NCI-H1048 (cell line): Measurements from ENCODE around the gene TSHZ2.

Experiments
- DNase-seq: peaks from one replicate; lab custom pipeline; 2025; lab: John Stamatoyannopoulos, UW

The TSHZ2 gene

DNA sequence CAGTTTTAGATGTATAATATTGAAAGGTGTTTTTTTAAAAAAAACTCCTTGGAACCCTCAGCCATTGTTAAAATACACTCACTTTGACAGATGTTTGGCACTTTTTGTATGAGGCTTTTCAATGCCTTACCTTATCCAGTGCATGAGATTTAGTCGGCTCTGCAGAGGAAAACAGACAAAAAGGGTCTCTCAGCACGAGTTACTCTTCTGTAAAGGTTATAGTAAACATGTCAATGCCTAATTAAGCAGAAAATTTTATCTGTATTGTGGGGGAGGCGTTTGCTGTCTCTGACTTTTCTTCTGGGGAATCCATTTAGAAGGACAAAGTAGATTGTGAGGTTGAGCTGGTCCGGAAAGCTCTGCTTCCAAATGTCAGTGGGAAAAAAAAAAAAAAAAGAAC, 278.3 kb downstream of the TSHZ2 start:
- DNase-seq = no peak

GRCh38 chr20:53252002-53252401, 279.8 kb downstream of the TSHZ2 start:
- no peak for DNase-seq

DNA sequence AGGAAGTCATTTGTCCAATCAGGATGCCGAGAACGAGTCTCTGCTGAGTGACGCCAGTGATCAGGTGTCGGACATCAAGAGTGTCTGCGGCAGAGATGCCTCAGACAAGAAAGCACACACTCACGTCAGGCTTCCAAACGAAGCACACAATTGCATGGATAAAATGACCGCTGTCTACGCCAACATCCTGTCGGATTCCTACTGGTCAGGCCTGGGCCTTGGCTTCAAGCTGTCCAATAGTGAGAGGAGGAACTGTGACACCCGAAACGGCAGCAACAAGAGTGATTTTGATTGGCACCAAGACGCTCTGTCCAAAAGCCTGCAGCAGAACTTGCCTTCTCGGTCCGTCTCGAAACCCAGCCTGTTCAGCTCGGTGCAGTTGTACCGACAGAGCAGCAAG, 281.5 kb downstream of the TSHZ2 start:
- no peak for DNase-seq

GRCh38 chr20:53255102-53255710, 283.0 kb downstream of the TSHZ2 start:
- DNase-seq = no peak

GRCh38 chr20:53258741-53259140, 286.6 kb downstream of the TSHZ2 start:
- no peak for DNase-seq

GRCh38 chr20:53260168-53260567, 288.0 kb downstream of the TSHZ2 start:
- no peak for DNase-seq

- DNase-seq = no peak
Observed at GRCh38 chr20:53260591-53260990, 288.4 kb downstream of the TSHZ2 start.

- no peak for DNase-seq
Observed at GRCh38 chr20:53262365-53262764, 290.2 kb downstream of the TSHZ2 start.

DNA sequence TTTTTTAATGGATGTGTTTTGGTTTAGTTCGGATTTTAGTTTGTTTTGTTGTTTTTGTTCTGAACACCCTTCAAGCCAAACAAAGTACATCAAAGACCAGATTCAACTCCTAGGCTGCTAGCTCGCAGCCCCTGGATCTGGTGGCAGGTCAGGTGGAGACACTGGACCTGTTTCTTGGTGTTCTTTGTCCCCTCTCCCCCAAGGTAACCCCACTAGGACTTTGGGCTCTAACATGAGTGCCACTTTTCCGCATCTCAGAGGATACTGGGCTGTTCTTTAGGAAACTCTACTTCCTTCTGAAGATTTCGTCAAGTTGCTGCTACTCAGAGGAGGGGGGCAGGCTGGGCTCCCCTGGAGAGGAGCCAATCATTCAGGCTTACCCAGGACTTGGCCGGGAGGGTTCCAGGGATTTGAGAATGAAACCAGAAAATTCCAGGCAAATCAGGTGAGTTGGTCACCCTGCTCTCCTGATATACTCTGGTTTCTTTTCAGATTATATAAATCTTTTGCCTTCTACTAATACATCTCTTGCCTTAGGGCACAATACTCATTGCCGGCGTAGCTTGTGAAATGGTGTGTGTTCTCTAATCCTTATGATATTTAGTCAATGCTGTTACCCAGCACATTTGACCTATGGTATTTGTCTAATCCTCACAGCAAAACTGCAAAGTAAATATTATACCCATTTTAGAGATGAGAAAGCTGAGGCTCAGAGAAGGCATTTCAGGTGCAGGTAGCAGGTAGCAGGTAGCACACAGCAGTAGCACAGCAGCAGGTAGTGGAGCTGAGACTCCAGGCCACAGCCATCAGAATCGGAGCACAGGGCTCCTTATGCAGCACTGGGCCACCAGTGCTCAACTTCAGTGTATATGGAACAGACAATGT, 291.6 kb downstream of the TSHZ2 start:
- DNase-seq = no peak

- no peak for DNase-seq
Observed at GRCh38 chr20:53264604-53265003, 292.4 kb downstream of the TSHZ2 start.

DNA sequence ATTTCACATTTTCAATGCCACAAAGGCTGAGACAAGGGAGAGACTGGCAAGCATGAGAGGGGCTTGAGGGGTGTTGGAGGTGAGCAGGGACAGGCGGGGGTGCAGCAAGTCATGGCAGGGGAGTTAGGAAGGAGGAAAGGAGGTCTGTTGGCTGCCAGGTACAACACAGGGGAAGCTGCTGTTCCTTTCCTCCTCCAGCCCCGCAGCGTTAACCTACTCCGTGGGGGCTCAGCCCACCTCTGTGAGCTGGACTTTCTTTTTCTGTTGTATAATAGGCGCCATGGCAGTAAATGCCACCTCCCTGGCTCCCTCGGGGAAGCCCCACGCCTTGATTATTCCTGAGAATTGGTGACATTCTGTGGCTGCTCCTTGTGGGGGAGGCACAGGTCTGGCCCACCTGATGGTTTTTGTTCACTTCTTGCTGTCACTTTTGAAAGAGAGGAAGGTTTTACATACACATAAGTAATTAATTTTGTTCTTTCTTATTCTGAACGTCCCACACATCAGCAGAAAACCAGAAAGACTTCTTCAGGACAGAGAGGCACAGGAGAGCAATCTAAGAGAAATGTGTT, 293.2 kb downstream of the TSHZ2 start:
- DNase-seq = no peak

- DNase-seq = no peak
Observed at GRCh38 chr20:53269380-53269779, 297.2 kb downstream of the TSHZ2 start.

DNA sequence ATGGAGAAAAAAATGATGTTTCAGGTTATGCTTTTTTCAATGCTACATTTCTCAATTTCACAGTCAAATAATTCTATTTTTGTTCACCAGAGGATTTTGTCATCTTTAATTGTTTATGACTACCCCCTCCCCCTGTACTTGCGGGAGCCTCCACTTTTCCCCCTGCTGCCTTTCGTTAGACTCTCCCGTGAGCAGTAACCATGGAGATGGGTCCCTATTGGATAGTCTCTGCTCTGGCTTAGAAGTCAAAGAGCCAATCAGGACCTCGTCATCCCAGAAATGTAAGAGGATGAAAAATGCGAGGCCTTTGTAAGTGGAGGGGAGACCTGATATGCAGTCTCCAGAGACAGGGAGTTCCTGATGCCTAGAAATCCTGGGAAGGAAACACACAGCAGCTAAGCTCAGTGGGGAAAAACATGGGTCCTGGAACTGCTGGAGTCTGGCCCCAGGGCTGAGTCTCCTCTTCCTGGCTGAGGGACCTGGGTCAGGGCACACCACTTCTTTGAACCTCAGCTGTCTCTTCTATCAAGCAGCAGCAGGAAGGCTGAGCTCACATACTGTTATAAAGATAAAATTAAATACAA, 298.7 kb downstream of the TSHZ2 start:
- no peak for DNase-seq

DNA sequence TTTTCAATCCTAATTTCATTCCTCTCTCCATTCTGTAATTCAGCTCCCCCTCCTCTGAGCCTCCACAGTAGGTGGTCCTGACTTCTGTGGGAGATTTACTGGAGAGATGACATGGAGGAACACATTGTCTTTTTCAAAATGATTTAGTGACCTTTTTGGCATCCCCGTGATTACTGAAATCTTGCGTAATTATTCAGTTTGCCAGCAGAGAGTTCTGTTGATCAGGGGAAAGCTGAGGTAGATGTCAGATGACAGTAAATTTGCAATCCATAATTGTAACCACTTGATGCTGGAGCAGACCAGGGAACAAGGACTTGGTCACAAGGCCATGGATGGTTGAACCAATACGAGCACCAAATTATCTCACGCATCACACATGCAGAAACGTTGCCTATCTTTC, 302.2 kb downstream of the TSHZ2 start:
- DNase-seq = no peak

DNA sequence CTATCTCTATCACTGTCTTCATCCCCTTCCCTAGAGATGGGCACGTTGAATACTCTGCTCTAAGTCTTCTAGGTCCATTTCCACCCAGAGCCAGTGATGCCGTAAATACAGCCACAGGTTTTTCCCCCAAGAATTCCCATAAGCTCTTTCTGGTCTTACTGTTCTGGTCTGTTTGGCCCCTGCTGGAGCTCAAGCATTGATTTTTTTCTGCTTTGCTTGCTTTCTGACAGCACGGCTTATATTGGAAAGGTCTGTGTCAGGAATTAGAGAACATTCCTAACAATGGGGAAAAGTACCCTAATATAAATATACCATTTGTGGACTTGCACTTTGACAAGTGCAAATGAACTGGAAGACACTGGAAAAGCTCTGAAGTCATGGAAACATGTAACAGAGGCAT, 302.6 kb downstream of the TSHZ2 start:
- DNase-seq = no peak

- no peak for DNase-seq
Observed at GRCh38 chr20:53276143-53276542, 304.0 kb downstream of the TSHZ2 start.

GRCh38 chr20:53278555-53278954, 306.4 kb downstream of the TSHZ2 start:
- no peak for DNase-seq

- no peak for DNase-seq
Observed at GRCh38 chr20:53279735-53280134, 307.6 kb downstream of the TSHZ2 start.

DNA sequence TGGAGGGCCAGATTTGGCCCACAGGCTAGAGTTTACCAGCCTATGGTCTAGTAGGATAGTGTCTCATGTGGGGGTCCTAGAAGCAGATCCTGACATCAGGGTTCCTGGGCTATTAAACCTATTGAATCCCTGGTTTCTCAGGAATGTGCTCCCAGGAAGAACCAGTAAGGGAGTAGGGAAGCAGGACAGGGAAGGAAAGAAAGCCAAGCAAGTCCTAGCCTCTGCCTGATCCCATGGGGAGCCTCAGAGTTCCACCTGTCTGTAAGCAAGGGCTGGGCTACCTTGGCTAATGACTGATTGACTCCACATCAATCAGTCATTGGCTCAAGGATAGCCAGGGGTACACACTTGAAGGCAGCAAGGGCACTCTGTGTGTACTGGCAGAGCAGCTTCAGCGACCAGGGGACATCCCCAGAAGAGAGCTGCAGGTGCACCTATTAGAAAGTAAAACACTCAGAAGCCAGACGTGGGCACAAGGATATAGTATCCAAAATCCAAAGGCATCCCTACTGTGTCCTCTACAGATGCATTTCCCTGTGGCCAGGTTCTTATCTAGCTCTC, 309.5 kb downstream of the TSHZ2 start:
- DNase-seq = no peak

DNA sequence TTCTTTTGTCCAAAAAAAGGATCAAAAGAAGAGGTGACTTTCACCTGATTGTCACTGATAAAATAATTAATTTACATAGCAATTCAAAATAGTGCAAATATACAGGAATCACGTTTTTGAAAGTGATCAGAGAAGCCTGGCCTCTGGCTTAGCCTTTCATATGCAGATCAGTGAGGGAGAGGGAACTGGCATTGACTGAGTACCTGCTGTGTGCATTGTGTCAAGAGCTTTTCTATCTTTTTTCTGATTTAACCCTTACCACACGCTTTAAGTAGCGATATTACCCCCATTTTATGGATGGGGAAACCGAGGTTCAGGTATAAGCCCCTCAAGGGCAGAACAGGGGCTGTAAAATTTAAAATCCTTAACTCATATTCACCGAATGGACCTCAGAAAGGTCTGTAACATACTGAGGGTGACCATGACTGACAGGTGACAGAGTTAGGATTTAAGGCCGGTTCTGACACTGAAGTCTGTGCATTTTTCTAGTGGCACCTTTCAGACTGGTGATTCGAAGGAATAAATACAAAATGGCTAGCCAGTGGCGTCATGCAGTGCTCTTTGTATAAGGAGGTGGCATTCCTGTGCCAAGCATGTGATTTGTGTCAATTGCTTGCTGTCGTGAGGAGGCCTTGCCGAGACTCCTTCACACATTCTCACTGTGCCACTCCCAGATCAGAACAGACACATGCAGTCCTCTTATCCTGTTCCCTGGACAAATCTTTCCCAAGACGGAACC, 310.2 kb downstream of the TSHZ2 start:
- DNase-seq = no peak

DNA sequence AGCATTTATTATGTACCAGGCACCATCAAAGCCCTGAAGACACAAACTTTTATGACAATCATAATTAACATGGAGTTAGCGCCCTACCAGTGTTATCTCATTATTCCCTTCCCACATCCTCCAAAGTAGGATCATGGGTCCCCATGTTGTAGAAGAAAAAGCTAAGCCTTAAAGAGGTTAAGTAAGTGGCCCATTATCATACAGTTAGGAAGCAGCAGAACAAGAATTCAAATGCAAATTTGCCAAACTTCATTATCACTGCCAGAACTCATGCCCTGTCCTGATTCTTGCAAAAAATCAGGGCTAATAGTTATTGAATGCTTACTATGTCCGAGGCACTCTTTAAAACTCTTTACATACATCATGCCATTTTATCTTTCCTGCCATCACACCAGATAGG, 310.9 kb downstream of the TSHZ2 start:
- no peak for DNase-seq

DNA sequence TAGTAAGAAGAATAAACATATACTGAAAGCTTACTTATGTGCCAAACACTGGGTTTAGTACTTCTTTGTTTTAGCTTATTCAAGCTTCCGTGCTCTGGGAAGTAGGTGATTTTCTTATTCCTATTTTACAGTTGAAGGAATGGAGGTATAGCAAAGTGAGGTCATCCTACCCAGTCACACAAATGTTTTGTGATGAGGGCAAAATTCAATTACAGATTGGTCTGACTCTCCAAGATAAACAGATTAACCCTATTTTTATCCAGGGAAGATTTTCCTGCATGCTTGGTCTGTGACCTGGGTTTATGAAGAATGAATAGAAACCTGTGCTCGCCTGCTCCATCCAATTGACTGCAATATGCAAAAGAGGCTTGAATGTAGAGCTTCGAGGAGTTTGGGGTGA, 311.4 kb downstream of the TSHZ2 start:
- DNase-seq = no peak
